AG04450 (cell line): ENCODE data around the gene FOLR1. TPM values are rescaled to one million over a fixed set of nuclear protein-coding genes. Genes with fewer than 3 reads are reported as not detected.

Experiments
- CTCF ChIA-PET: fragments of 300-600, 350-600 bp; formaldehyde crosslinking; extraction: SDS; loops from one replicate; lab custom pipeline; 2022; ENCODE audit warnings: antibody characterized with exemption, inconsistent platforms; lab: Charles Lee
- POLR2A ChIA-PET: fragments of 350-600 bp; formaldehyde crosslinking; extraction: SDS; loops from one replicate; lab custom pipeline; 2021; ENCODE audit warnings: antibody characterized with exemption, inconsistent platforms; lab: Yijun Ruan, JAX
- DNase-seq: peaks from one replicate; pipeline ENCODE4 v3.0.0-alpha.2; 2011; ENCODE audit warnings: low read depth, low spot score
- H3K27ac ChIP-seq: one replicate; pipeline ENCODE4 v1.5.1; 2012; ENCODE audit warnings: low read depth, low read length, control low read depth
- H3K27me3 ChIP-seq: one replicate; pipeline ENCODE4 v1.6.0; 2012; ENCODE audit warnings: low read length; ENCODE audit not compliant: control insufficient read depth, insufficient read depth
- H3K4me3 ChIP-seq: 2 replicates; pipeline ENCODE4 v1.5.1; 2011; ENCODE audit warnings: mild to moderate bottlenecking, low read depth, low read length, control low read depth
- H3K9me3 ChIP-seq: 2 replicates; pipeline ENCODE4 v1.5.1; 2012; ENCODE audit warnings: low read length; ENCODE audit not compliant: control insufficient read depth, insufficient read depth
- polyA plus RNA-seq: library from polyadenylated mRNA; depleted of rRNA; stranded (reverse); fragments of >200 nt; gene quantifications from 2 replicates; pipeline ENCODE4 v1.2.3, GENCODE V29; 2011
- TF ChIP-seq, protein P1 (sequence below): IDR thresholded peaks from 2 replicates; pipeline ENCODE4 v1.5.1; 2011; ENCODE audit warnings: low read depth, low read length, control low read depth, inconsistent platforms

Gene FOLR1
- polyA plus RNA-seq, 1 experiment, result 0.19 TPM

DNA sequence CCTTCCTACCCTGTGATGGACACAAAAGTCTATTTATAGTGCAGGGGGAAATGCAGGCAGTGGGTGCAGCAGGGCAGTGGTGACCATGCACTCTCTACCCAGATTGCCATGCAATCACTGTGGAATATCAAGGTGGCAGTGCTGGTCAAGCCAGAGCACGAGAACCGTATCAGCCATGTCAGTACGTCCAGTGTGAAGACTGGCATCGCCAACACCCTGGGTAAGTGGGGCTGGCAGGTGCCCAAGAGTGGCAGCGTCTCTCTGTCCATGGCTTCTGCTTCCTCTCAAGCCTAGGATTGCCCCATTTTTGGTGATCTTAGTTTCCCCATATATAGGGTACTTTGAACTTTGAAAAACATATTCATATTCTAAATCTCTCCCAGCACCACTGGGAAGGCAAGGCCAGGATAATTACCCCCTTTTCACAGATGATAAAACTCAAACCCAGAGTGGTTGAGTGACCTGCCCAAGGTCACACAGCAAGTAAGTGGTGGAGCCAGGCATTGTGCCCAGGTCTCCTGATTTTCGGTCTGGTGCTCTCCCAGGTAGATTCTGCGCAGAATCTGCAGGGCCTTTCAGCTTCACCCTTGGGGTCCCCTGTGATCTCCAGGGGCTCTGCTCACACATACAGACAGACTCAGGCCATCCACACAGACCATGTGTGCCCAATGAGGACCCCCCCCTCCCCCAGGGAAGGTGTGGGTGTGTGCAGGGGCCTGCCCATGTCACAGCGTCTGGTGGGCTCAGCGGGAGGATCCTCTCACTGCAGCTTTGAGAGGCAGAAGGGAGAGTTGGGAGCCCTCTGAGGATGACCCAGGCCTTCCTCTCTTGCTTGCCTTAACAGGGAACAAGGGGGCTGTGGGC lies 39.7 kb downstream of the FOLR1 start:
- H3K27me3 ChIP-seq, result no peaks in the 10 kb centered on the region
- CTCF ChIA-PET, result no interaction called here

DNA sequence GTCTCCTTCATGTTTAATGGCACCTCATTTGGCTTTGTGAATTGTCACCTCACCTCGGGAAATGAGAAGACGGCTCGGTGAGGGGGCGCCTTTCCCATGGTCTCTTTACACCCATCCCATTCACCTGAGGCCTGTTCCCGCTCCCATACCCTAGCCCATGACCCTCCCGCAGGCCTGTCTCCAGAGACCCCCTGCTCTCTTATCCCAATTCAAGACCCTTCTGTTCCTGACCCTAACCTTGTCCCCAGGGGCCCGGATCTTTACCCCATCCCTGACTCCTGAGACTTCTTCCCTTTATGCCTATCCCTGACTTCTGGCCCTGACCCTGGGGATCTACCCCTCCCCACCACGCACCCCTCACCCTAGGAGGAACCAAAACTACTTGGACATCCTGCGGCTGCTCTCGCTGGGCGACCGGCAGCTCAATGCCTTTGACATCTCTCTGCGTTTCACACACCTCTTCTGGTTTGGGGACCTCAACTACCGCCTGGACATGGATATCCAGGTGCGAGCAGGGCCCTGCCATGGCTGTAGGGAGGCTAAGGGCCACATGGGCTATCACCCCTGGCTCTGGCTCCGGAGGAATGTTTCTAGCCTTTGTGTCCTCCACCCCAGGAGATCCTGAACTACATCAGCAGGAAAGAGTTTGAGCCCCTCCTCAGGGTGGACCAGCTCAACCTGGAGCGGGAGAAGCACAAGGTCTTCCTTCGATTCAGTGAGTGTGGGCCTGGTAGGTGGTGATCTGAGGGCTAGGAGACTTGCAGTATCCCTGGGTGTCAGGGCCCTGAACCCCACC lies 40.5 kb downstream of the FOLR1 start:
- ChIA-PET CTCF (no interaction called here), POLR2A (no interaction called here)
- Histone ChIP-seq H3K4me3 (no peak overlapping the region), H3K27me3 (no peaks in the 10 kb centered on the region), H3K9me3 (no peaks in the 10 kb centered on the region; the same call in 1 of the 2 replicates), H3K27ac (no peak overlapping the region)
- TF ChIP-seq, protein P1, sequence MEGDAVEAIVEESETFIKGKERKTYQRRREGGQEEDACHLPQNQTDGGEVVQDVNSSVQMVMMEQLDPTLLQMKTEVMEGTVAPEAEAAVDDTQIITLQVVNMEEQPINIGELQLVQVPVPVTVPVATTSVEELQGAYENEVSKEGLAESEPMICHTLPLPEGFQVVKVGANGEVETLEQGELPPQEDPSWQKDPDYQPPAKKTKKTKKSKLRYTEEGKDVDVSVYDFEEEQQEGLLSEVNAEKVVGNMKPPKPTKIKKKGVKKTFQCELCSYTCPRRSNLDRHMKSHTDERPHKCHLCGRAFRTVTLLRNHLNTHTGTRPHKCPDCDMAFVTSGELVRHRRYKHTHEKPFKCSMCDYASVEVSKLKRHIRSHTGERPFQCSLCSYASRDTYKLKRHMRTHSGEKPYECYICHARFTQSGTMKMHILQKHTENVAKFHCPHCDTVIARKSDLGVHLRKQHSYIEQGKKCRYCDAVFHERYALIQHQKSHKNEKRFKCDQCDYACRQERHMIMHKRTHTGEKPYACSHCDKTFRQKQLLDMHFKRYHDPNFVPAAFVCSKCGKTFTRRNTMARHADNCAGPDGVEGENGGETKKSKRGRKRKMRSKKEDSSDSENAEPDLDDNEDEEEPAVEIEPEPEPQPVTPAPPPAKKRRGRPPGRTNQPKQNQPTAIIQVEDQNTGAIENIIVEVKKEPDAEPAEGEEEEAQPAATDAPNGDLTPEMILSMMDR, result no peak
- no peak for DNase-seq

More for the DNA sequence above, 39.7 kb downstream of the FOLR1 start:
- Histone ChIP-seq H3K4me3 (no peak overlapping the region), H3K9me3 (no peaks in the 10 kb centered on the region; the same call in 1 of the 2 replicates), H3K27ac (no peak overlapping the region)
- TF ChIP-seq, protein P1, result no peak
- POLR2A ChIA-PET, result no interaction called here
- DNase-seq, result no peak

DNA sequence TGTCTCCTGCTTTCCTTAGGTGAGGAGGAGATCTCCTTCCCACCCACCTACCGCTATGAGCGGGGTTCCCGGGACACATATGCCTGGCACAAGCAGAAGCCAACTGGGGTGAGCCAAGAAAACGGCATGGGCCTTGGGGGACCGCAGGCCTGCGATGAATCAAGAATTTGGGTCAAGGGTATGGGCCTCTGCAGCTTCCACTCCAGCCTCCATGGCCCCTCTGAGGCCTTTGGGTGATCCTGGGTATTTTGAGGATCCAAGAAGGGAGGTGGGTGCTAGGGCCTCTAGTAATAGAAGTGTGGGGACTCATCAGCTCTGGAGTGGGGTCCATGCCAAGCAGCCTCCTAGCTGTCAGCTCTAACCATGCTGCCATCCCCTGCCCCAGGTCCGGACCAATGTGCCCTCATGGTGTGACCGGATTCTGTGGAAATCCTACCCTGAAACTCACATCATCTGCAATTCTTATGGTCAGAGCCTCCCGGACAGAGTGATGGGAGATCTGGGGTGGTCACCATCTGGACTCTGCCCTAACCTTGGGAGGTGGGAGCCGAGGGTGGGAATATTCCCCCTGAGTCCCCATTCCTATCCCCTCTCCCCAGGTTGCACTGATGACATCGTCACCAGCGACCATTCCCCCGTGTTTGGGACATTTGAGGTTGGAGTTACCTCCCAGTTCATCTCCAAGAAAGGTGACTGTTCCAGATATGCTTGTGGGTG lies 41.3 kb downstream of the FOLR1 start:
- CTCF ChIA-PET, result no interaction called here
- POLR2A ChIA-PET, result no interaction called here
- TF ChIP-seq, protein P1, result no peak
- Histone ChIP-seq H3K27ac (no peak overlapping the region), H3K27me3 (no peaks in the 10 kb centered on the region), H3K9me3 (no peaks in the 10 kb centered on the region; the same call in 1 of the 2 replicates), H3K4me3 (no peak overlapping the region)
- no peak for DNase-seq

DNA sequence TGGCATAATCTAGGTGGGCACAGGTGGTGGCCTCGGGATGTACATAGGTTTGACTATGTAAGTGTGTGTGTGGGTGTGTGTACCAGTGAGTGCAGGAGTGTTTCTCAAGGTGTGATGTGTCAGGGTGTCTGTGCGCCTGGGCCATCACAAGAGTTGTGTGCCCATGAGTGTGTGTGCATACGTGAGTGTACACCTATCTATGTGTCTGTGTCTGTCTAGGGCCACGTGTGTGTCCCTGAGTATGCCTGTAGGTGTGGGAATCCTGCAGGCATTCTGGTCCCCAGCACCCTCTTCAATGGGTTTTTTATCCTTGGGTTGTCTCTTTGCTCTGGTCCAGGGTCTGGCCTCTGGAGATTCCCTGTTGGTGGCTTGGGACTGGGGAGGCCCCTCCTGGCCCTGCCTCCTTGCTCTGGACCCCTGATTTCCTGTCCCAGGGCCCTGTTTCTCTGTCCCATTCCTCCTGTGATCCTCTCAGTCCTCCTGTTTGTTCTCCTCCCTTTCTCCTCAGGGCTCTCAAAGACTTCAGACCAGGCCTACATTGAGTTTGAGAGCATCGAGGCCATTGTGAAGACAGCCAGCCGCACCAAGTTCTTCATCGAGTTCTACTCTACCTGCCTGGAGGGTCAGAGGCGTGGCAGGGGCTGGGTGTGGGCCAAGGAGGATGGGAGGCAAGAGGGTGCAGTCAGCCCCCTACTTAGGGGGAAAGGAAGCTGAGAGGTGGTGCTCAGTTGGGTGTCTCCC lies 42.0 kb downstream of the FOLR1 start:
- POLR2A ChIA-PET, result no interaction called here

More for the DNA sequence above, 42.0 kb downstream of the FOLR1 start:
- no peaks in the 10 kb centered on the region; the same call in 1 of the 2 replicates for H3K9me3 ChIP-seq
- no peak overlapping the region for H3K4me3 ChIP-seq
- DNase-seq, result no peak
- H3K27ac ChIP-seq, result no peak overlapping the region
- TF ChIP-seq, protein P1, result no peak
- CTCF ChIA-PET, result interaction anchor here (1.0 kb wide), 1 partner anchor 11 kb away, joined by 3 read pairs; no protein-coding TSS in a partner anchor
- no peaks in the 10 kb centered on the region for H3K27me3 ChIP-seq
